Common myeloid progenitor, CD34-positive (primary cell): ENCODE data around the gene HEYL.
A peak's percentile ranks its signal among the peaks of the same experiment; 100 is the strongest.
"Not testable (repeated sequence)": the region's sequence is repeated elsewhere in the genome, so short reads cannot be mapped to it uniquely, and the experiment has no call there.

Source experiments
- CTCF ChIA-PET: fragments of 350-600 bp; sonication (Branson Sonifier 250); formaldehyde crosslinking; loops from one replicate; lab custom pipeline; 2021; ENCODE audit warnings: antibody characterized with exemption; lab: Charles Lee
- POLR2A ChIA-PET: fragments of 350-600 bp; sonication (Branson Sonifier 250); formaldehyde crosslinking; loops from one replicate; lab custom pipeline; 2021; ENCODE audit warnings: antibody characterized with exemption; lab: Charles Lee
- DNase-seq, 3 donors: peaks; one replicate each; pipeline versions ENCODE4 v3.0.0 to v3.0.0-alpha.2; 2013
- H3K27ac ChIP-seq, 2 experiments: 1 replicate in 1 of 2; 2 replicates in 1 of 2; pipeline ENCODE4 v1.7.0; 2013; ENCODE audit warnings: inconsistent platforms in 2 of 2, low read length in 2 of 2, mild to moderate bottlenecking in 2 of 2, low read depth in 1 of 2, moderate library complexity in 1 of 2; ENCODE audit not compliant: severe bottlenecking in 2 of 2, insufficient read depth in 1 of 2, poor library complexity in 1 of 2
- H3K27me3 ChIP-seq, 5 experiments: replicated peaks in 2 of 5; 1 replicate in 3 of 5; 2 replicates in 2 of 5; pipeline versions ENCODE4 v1.6.1 to v1.7.0; 2013; ENCODE audit warnings: low read length in 4 of 5, mild to moderate bottlenecking in 2 of 5, moderate library complexity in 2 of 5, inconsistent platforms in 1 of 5; ENCODE audit not compliant: insufficient read depth in 5 of 5, control insufficient read depth in 4 of 5
- H3K36me3 ChIP-seq, 4 experiments: 1 replicate in 2 of 4; 2 replicates in 2 of 4; pipeline versions ENCODE4 v1.6.1 to v1.7.0; 2013; ENCODE audit warnings: low read length in 3 of 4, control low read depth in 1 of 4, mild to moderate bottlenecking in 1 of 4; ENCODE audit not compliant: control insufficient read depth in 4 of 4, insufficient read depth in 4 of 4
- H3K4me1 ChIP-seq, 4 experiments: 1 replicate in 3 of 4; 2 replicates in 1 of 4; pipeline versions ENCODE4 v1.6.1 to v1.7.1; 2013; ENCODE audit warnings: low read length in 3 of 4, mild to moderate bottlenecking in 3 of 4, control low read depth in 1 of 4, inconsistent platforms in 1 of 4, moderate library complexity in 1 of 4; ENCODE audit not compliant: control insufficient read depth in 4 of 4, insufficient read depth in 4 of 4; ENCODE audit errors: control extremely low read depth in 1 of 4
- H3K4me3 ChIP-seq, 7 experiments: 1 replicate in 4 of 7; 2 replicates in 3 of 7; pipeline versions ENCODE4 v1.5.1 to v1.7.0; 2013; ENCODE audit warnings: mild to moderate bottlenecking in 7 of 7, low read length in 6 of 7, moderate library complexity in 6 of 7, inconsistent platforms in 2 of 7, low read depth in 2 of 7, control low read depth in 1 of 7; ENCODE audit not compliant: insufficient read depth in 4 of 7, control insufficient read depth in 1 of 7; ENCODE audit errors: extremely low read depth in 1 of 7
- H3K9me3 ChIP-seq, 5 experiments: 1 replicate in 4 of 5; 2 replicates in 1 of 5; pipeline versions ENCODE4 v1.6.1 to v1.7.1; 2013; ENCODE audit warnings: low read length in 4 of 5, mild to moderate bottlenecking in 2 of 5, inconsistent platforms in 1 of 5, low read depth in 1 of 5, moderate library complexity in 1 of 5; ENCODE audit not compliant: control insufficient read depth in 4 of 5, insufficient read depth in 2 of 5; ENCODE audit errors: control extremely low read depth in 1 of 5
- WGBS: methylation state at CpG from one replicate; pipeline ENCODE4 v1.1.5; 2013; ENCODE audit not compliant: insufficient coverage; 5-methylcytosine and 5-hydroxymethylcytosine counted together

Gene HEYL

DNA sequence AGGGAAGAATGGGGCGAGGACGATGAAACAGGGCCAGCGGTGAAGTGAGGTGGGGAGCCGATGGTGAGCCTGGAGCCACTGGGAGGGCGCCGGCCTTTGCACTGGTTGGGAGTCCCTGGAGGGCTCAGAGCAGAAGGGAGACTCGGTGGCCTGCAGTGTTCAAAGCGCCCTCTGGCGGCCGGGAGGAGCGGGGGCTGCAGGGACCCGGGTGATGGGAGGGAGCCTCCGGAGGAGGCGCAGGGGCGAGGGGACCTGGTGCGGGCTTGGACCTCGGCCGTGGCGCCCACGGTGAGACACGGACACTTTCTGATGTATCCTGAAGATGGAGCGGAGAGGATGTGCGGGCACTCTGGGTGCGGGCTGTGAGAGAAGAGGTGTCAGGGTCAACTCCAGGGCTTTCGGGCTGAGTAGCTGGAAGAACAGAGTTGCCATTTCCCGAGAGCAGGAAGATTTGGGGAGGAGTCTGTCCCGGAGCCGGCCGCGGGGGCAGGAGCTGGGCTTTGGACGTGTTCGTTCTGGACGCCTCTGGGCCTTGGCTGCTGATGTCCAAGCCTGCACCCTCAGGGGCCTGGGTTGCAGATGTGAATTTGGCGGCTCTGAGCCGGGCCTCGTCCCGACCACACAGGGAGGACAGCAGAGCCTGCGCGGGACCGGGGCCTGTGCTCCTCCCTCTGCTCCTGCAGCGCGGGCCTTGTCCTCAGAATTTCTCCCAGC lies 29.7 kb downstream of the HEYL start:
- Histone ChIP-seq H3K4me1 (peaks cover 0 to 4% (median 0%) of the 10 kb centered on the region in 4 experiments), H3K27me3 (peaks cover 0 to 3% (median 0%) of the 10 kb centered on the region in 5 experiments), H3K36me3 (no peaks in the 10 kb centered on the region), H3K27ac (no peak overlapping the region), H3K4me3 (no peak overlapping the region), H3K9me3 (no peaks in the 10 kb centered on the region)
- WGBS, result 36% methylated on average over 40 of the region's 42 CpGs
- POLR2A ChIA-PET, result no interaction called here
- peak; percentile 67 to 75 (median 70) for DNase-seq
- CTCF ChIA-PET, result interaction anchor here (0.5 to 13.6 kb wide), 8 partner anchors 11 to 92 kb away, joined by 3 to 250 read pairs (median 6); partner anchors contain the start of gene HEYL

DNA sequence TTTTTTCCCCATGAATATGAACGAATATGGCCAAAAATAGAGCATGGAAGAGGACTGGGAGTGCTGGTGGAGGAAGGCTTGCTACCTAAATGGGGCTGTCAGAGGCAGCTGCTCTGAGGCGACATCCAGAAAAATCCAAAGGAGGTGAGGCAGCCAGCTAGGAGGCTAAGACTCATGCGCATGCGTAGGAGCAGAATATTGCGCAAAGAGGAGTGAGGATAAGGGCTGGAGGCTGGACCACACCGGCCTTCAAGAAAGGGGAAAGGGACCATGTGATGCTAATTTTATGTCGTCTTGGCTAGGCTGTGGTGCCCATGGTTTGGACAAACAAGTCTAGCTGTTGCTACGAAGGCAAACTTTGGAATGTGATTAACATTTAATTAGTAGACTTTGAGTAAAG lies 30.5 kb downstream of the HEYL start:
- Histone ChIP-seq H3K4me3 (no peak overlapping the region), H3K9me3 (no peaks in the 10 kb centered on the region), H3K27ac (no peak overlapping the region), H3K27me3 (peaks cover 0 to 3% (median 0%) of the 10 kb centered on the region in 5 experiments), H3K4me1 (peaks cover 0 to 4% (median 0%) of the 10 kb centered on the region in 4 experiments), H3K36me3 (no peaks in the 10 kb centered on the region)
- ChIA-PET POLR2A (interaction anchor here (0.7 kb wide), 1 partner anchor 231 kb away, joined by 3 read pairs; no protein-coding TSS in a partner anchor), CTCF (interaction anchor here (0.5 to 13.6 kb wide), 16 partner anchors 9 to 104 kb away, joined by 3 to 250 read pairs (median 3); partner anchors contain the start of gene HEYL)
- DNase-seq, result no peak
- 86% methylated on average over 8 of the region's 8 CpGs for WGBS

DNA sequence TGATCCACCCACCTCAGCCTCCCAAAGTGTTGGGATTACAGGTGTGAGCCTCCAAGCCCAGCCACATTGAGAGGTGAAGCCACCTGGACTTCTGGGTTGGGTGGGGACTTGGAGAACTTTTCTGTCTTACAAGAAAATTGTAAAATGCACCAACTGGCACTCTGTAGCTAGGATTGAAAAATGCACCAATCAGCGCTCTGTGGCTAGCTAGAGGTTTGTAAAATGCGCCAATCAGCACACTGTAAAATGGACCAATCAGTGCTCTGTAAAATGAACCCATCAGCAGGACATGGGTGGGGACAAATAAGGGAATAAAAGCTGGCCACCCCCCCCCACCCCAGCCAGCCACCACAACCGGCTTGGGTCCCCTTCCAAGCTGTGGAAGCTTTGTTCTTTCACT lies 35.8 kb downstream of the HEYL start:
- H3K36me3 ChIP-seq, H3K9me3 ChIP-seq, POLR2A ChIA-PET, H3K4me1 ChIP-seq, H3K4me3 ChIP-seq, H3K27ac ChIP-seq, H3K27me3 ChIP-seq: not testable (repeated sequence)
- CTCF ChIA-PET, result interaction anchor here (1.3 to 13.6 kb wide), 2 partner anchors 10 to 51 kb away, joined by 3 to 250 read pairs; no protein-coding TSS in a partner anchor
- DNase-seq, result peak in 1 of 3 donors; percentile 6
- WGBS, result 100% methylated on average over 3 of the region's 3 CpGs

DNA sequence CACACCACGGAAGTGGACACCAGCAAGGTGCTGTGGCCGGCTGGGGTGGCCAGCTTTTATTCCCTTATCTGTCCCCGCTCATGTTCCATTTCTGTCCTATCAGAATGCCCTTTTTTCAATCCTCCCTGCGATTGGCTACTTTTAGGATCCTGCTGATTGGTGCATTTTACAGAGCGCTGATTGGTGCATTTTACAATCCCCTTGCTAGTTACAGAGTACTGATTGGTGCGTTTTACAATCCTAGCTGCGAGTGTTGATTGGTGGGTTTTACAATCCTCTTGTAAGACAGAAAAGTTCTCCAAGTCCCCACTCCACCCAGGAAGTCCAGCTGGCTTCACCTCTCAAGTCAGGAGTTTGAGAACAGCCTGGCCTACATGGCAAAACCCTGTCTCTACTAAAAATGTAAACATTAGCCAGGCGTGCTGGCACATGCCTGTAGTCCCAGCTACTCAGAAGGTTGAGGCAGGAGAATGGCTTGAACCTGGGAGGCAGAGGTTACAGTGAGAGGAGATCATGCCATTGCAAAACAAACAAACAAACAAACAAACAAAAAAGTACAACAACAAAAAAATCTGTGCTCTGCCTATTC lies 37.7 kb downstream of the HEYL start:
- CTCF ChIA-PET, result interaction anchor here (0.6 to 13.6 kb wide), 5 partner anchors 10 to 66 kb away, joined by 3 to 250 read pairs (median 3); no protein-coding TSS in a partner anchor
- POLR2A ChIA-PET, result not testable (repeated sequence)

DNA sequence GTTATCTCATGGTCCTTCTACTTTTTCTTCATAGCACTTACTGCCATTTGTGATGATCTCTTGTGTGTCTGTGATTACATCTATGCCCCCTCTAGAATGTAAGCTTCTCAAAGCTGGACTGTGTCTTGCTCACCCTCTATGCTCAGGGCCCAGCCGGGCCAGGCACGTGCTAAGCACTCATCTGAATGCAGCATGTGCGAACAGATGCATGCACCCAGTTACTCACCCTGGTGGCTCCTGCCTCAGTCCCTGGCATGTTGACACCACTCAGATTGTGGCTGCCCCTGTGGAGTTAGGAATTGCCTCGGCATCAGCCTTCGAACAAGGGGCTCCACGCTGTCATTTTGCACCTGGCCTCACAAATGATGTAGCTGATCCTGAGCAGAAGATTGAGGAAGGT lies 43.3 kb downstream of the HEYL start:
- H3K4me1 ChIP-seq, result no peaks in the 10 kb centered on the region
- ChIA-PET CTCF (interaction anchor here (0.7 to 1.6 kb wide), 4 partner anchors 10 to 15 kb away, joined by 3 to 4 read pairs (median 3); no protein-coding TSS in a partner anchor), POLR2A (no interaction called here)
- no peak overlapping the region for H3K4me3 ChIP-seq
- no peak overlapping the region for H3K27ac ChIP-seq
- no peaks in the 10 kb centered on the region for H3K27me3 ChIP-seq
- no peak for DNase-seq
- no peaks in the 10 kb centered on the region for H3K36me3 ChIP-seq
- WGBS, result 98% methylated on average over 6 of the region's 6 CpGs
- H3K9me3 ChIP-seq, result no peaks in the 10 kb centered on the region

More for the DNA sequence above, 37.7 kb downstream of the HEYL start:
- H3K9me3 ChIP-seq, H3K4me1 ChIP-seq, H3K27me3 ChIP-seq, H3K36me3 ChIP-seq, H3K4me3 ChIP-seq, DNase-seq, H3K27ac ChIP-seq: not testable (repeated sequence)
- 94% methylated on average over 8 of the region's 8 CpGs for WGBS

DNA sequence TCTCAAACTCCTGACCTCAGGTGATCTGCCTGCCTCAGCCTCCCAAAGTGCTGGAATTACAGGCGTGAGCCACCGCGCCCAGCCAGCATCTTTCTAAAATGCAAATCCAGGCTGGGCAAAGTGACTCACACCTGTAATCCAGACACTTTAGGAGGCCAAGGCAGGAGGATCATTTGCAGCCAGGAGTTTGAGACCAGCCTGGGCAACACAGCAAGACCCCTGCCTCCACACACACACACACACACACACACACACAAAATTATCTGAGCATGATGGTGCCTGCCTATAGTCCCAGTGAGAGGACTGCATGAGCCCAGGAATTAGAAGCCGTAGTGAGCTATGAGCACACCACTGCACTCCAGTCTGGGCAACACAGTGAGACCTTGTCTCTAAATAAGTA lies 46.1 kb downstream of the HEYL start:
- H3K27me3 ChIP-seq, result no peaks in the 10 kb centered on the region

More for the DNA sequence above, 46.1 kb downstream of the HEYL start:
- POLR2A ChIA-PET, result no interaction called here
- H3K27ac ChIP-seq, result no peak overlapping the region
- no peaks in the 10 kb centered on the region for H3K9me3 ChIP-seq
- no peak for DNase-seq
- CTCF ChIA-PET, result interaction anchor here (0.6 kb wide), 1 partner anchor 463 kb away, joined by 3 read pairs; no protein-coding TSS in a partner anchor
- WGBS, result 100% methylated on average over 4 of the region's 4 CpGs
- no peak overlapping the region for H3K4me3 ChIP-seq
- no peaks in the 10 kb centered on the region for H3K36me3 ChIP-seq
- H3K4me1 ChIP-seq, result peaks cover 0 to 4% (median 2%) of the 10 kb centered on the region in 4 experiments
